ENCODE data around the gene MAB21L2.

- TF ChIP-seq CTCF (IDR thresholded peaks at IDR 0.05; ENCODE audit: low read length) (no peak), EZH2 (IDR thresholded peaks at IDR 0.05; ENCODE audit: borderline replicate concordance, low read length) (no peak)
These were observed 42.1 kb downstream of the MAB21L2 start for GRCh38 chr4:150624055-150624454.
